OCI-LY1 (cell line): Measurements from ENCODE around the gene OLIG1.

Experiments used
- H2AFZ ChIP-seq: fragments of 200-600 bp; sonication (generic), shearing (Covaris generic); 2 replicates; pipeline ENCODE4 v1.6.0; 2014; ENCODE audit warnings: antibody characterized with exemption, mild to moderate bottlenecking, low read length
- H3F3A ChIP-seq: fragments of 200-600 bp; sonication (generic), shearing (Covaris generic); 2 replicates; pipeline ENCODE4 v1.6.0; 2014; ENCODE audit warnings: mild to moderate bottlenecking, antibody characterized with exemption, low read length, moderate library complexity; ENCODE audit not compliant: insufficient read depth
- H3K27ac ChIP-seq: fragments of 200-600 bp; sonication (generic); 2 replicates; pipeline ENCODE4 v1.5.1; 2014; ENCODE audit warnings: low read length, mixed run types, mild to moderate bottlenecking, low read depth; ENCODE audit not compliant: poor library complexity, severe bottlenecking
- H3K27me3 ChIP-seq: fragments of 200-600 bp; sonication (generic); 2 replicates; pipeline ENCODE4 v1.6.0; 2014; ENCODE audit warnings: antibody characterized with exemption, mild to moderate bottlenecking, low read length, moderate library complexity; ENCODE audit not compliant: insufficient read depth
- H3K36me3 ChIP-seq: fragments of 200-600 bp; sonication (generic); 2 replicates; pipeline ENCODE4 v1.6.1; 2014; ENCODE audit warnings: mild to moderate bottlenecking, antibody characterized with exemption, low read length, moderate library complexity, mixed read lengths; ENCODE audit not compliant: insufficient read depth
- H3K4me1 ChIP-seq: fragments of 200-600 bp; sonication (generic); 2 replicates; pipeline ENCODE4 v1.5.1; 2014; ENCODE audit warnings: mild to moderate bottlenecking, low read length, moderate library complexity; ENCODE audit not compliant: insufficient read depth, severe bottlenecking
- H3K4me2 ChIP-seq: fragments of 200-600 bp; sonication (generic), shearing (Covaris generic); 2 replicates; pipeline ENCODE4 v1.6.1; 2014; ENCODE audit warnings: low read length
- H3K4me3 ChIP-seq: fragments of 200-600 bp; sonication (generic); 2 replicates; pipeline ENCODE4 v1.5.1; 2014; ENCODE audit warnings: low read length, low read depth, mild to moderate bottlenecking, mixed read lengths; ENCODE audit not compliant: poor library complexity, severe bottlenecking
- H3K79me2 ChIP-seq: fragments of 200-600 bp; shearing (Covaris generic); 2 replicates; pipeline ENCODE4 v1.6.1; 2016; ENCODE audit warnings: mixed run types, low read length, mixed read lengths; ENCODE audit not compliant: insufficient read depth
- H3K9ac ChIP-seq: fragments of 200-600 bp; sonication (generic), shearing (Covaris generic); 2 replicates; pipeline ENCODE4 v1.6.1; 2014; ENCODE audit warnings: mild to moderate bottlenecking, low read length, mixed read lengths
- H3K9me2 ChIP-seq: fragments of 200-600 bp; sonication (generic), shearing (Covaris generic); 2 replicates; pipeline ENCODE4 v1.6.1; 2014; ENCODE audit warnings: low read depth, mild to moderate bottlenecking, low read length, mixed read lengths
- H3K9me3 ChIP-seq: fragments of 200-600 bp; shearing (Covaris generic); 2 replicates; pipeline ENCODE4 v1.6.1; 2014; ENCODE audit warnings: low read length, mixed read lengths
- H4K20me1 ChIP-seq: fragments of 200-600 bp; sonication (generic), shearing (Covaris generic); 2 replicates; pipeline ENCODE4 v1.6.0; 2016; ENCODE audit warnings: mild to moderate bottlenecking, low read length; ENCODE audit not compliant: insufficient read depth
- EZH2 ChIP-seq: fragments of 200-600 bp; sonication (generic), shearing (Covaris generic); IDR thresholded peaks from 2 replicates; pipeline ENCODE4 v1.8.0; 2017; ENCODE audit warnings: borderline replicate concordance, mixed run types, mild to moderate bottlenecking, antibody characterized with exemption, low read length, moderate library complexity, mixed read lengths
- TF ChIP-seq, protein P1 (sequence below): fragments of 200-600 bp; sonication (generic), shearing (Covaris generic); IDR thresholded peaks from 2 replicates; pipeline ENCODE4 v1.5.1; 2017; ENCODE audit warnings: mild to moderate bottlenecking, antibody characterized with exemption, low read length, moderate library complexity, mixed read lengths

The OLIG1 gene

DNA sequence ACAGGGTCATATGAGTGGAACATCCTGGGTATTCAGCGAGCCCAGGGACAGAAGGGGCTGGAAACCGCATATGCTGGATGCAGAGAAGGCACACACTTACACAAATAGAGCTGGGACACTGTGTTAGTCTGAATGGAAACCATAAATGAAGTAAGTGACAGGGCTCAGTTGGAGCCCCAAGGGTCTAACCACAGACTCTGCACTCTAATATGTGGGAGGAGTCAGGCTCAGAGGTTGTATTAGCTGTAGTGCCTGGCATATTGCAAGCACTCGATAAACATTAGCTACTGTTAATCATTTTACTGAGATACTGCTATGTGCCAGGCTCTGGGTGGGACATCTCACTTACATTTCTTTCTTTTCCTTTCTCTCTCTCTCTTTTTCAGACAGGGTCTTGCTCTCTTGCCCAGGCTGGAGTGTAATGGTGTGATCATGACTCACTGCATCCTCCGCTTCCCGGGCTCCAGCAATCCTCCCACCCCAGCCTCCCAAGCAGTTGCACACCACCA is 6.5 kb upstream of the OLIG1 start:
- Histone ChIP-seq H3K4me1 (no peaks in the 10 kb centered on the region), H4K20me1 (no peaks in the 10 kb centered on the region), H3K36me3 (no peaks in the 10 kb centered on the region), H3K79me2 (no peaks in the 10 kb centered on the region), H3F3A (no peaks in the 10 kb centered on the region), H2AFZ (no peak overlapping the region), H3K27me3 (0 out of 2 replicates have a peak, but pooled peaks cover 8% of the 10 kb centered on the region), H3K9me3 (no peaks in the 10 kb centered on the region), H3K4me3 (no peak overlapping the region), H3K9me2 (no peaks in the 10 kb centered on the region), H3K4me2 (no peak overlapping the region), H3K27ac (no peak overlapping the region), H3K9ac (no peak overlapping the region)
- no peak for TF ChIP-seq EZH2
- TF ChIP-seq, protein P1, sequence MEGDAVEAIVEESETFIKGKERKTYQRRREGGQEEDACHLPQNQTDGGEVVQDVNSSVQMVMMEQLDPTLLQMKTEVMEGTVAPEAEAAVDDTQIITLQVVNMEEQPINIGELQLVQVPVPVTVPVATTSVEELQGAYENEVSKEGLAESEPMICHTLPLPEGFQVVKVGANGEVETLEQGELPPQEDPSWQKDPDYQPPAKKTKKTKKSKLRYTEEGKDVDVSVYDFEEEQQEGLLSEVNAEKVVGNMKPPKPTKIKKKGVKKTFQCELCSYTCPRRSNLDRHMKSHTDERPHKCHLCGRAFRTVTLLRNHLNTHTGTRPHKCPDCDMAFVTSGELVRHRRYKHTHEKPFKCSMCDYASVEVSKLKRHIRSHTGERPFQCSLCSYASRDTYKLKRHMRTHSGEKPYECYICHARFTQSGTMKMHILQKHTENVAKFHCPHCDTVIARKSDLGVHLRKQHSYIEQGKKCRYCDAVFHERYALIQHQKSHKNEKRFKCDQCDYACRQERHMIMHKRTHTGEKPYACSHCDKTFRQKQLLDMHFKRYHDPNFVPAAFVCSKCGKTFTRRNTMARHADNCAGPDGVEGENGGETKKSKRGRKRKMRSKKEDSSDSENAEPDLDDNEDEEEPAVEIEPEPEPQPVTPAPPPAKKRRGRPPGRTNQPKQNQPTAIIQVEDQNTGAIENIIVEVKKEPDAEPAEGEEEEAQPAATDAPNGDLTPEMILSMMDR: no peak

DNA sequence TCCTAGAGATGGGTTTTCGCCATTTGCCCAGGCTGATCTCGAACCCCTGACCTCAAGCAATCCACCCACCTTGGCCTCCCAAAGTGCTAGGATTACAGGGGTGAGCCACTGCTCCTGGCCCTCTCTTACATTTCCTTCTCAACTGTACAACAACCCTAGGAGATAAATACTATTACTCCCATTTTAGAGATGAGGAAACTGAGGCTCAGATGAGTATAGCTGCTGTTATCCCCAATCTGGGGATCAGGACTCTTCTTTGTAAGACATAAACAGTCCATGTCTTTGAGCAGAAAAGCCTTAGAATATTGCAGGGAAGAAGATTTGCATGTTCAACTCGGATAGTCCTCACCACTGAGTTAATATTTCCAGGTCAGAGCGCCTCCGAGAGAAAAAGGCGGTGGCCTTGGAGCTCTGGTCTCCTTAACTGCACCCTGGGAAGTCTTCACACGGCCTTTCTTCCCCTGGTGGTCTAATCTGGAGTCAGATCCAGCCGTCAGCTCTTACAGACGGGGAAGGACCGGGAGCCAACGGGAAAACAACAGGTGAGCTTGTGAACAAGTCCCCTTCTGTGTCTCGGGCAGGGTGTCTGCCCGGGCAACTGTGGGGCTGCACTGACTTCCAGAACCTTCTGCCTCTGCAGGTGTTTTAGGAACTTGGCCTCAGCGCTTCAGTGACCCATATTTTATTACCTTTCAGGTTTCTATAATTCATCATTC is 5.9 kb upstream of the OLIG1 start:
- 0 out of 2 replicates have a peak, but pooled peaks cover 8% of the 10 kb centered on the region for H3K27me3 ChIP-seq
- H4K20me1 ChIP-seq: no peaks in the 10 kb centered on the region
- H3K9me3 ChIP-seq: peaks cover 3% of the 10 kb centered on the region; the same call in 1 of the 2 replicates
- H3K4me3 ChIP-seq: no peak overlapping the region
- H3K4me1 ChIP-seq: no peaks in the 10 kb centered on the region
- no peak overlapping the region for H3K4me2 ChIP-seq
- no peaks in the 10 kb centered on the region for H3K36me3 ChIP-seq
- H3K27ac ChIP-seq: no peak overlapping the region
- no peaks in the 10 kb centered on the region for H3K9me2 ChIP-seq
- H3K79me2 ChIP-seq: no peaks in the 10 kb centered on the region
- H3K9ac ChIP-seq: no peak overlapping the region
- TF ChIP-seq, protein P1: no peak
- TF ChIP-seq EZH2: no peak
- H3F3A ChIP-seq: no peaks in the 10 kb centered on the region
- H2AFZ ChIP-seq: no peak overlapping the region

- TF ChIP-seq, protein P1: no peak
- no peak for TF ChIP-seq EZH2
- H3K27me3 ChIP-seq: 0 out of 2 replicates have a peak, but pooled peaks cover 8% of the 10 kb centered on the region
- no peak overlapping the region for H3K27ac ChIP-seq
- no peaks in the 10 kb centered on the region for H3K4me1 ChIP-seq
- H2AFZ ChIP-seq: no peak overlapping the region
- no peak overlapping the region for H3K9ac ChIP-seq
- H3K4me3 ChIP-seq: no peak overlapping the region
- no peaks in the 10 kb centered on the region for H3K9me2 ChIP-seq
- no peaks in the 10 kb centered on the region for H4K20me1 ChIP-seq
- no peaks in the 10 kb centered on the region for H3F3A ChIP-seq
- H3K4me2 ChIP-seq: no peak overlapping the region
- H3K79me2 ChIP-seq: no peaks in the 10 kb centered on the region
- no peaks in the 10 kb centered on the region for H3K36me3 ChIP-seq
- peaks cover 6% of the 10 kb centered on the region; the same call in 1 of the 2 replicates for H3K9me3 ChIP-seq
Measured at GRCh38 chr21:33064623-33065390, 5.1 kb upstream of the OLIG1 start.
